IPS-18c (cell line): ENCODE measurements around the gene OTULIN.

Experiments
- H3K4me3 ChIP-seq: 2 replicates; pipeline ENCODE4 v1.7.0; 2013; ENCODE audit warnings: low read depth, mild to moderate bottlenecking, low read length, moderate library complexity; ENCODE audit not compliant: insufficient read depth
- H3K9me3 ChIP-seq: one replicate; pipeline ENCODE4 v1.6.1; 2013; ENCODE audit warnings: mild to moderate bottlenecking, low read length, moderate library complexity; ENCODE audit not compliant: control insufficient read depth, insufficient read depth

The OTULIN gene

GRCh38 chr5:14742498-14742897 lies 78.0 kb downstream of the OTULIN start:
- H3K4me3 ChIP-seq = no peak overlapping the region
- H3K9me3 ChIP-seq = no peaks in the 10 kb centered on the region

GRCh38 chr5:14743601-14744295 lies 79.2 kb downstream of the OTULIN start:
- Histone ChIP-seq H3K9me3 (no peaks in the 10 kb centered on the region), H3K4me3 (no peak overlapping the region)

GRCh38 chr5:14744296-14745187 lies 80.0 kb downstream of the OTULIN start:
- no peak overlapping the region for H3K4me3 ChIP-seq
- H3K9me3 ChIP-seq = no peaks in the 10 kb centered on the region

GRCh38 chr5:14745188-14745563 lies 80.7 kb downstream of the OTULIN start:
- Histone ChIP-seq H3K4me3 (no peak overlapping the region), H3K9me3 (no peaks in the 10 kb centered on the region)

- H3K9me3 ChIP-seq = no peaks in the 10 kb centered on the region
- H3K4me3 ChIP-seq = no peak overlapping the region
Measured at GRCh38 chr5:14745753-14746152, 81.2 kb downstream of the OTULIN start.

- no peak overlapping the region for H3K4me3 ChIP-seq
- no peaks in the 10 kb centered on the region for H3K9me3 ChIP-seq
Measured at GRCh38 chr5:14748180-14748900, 83.8 kb downstream of the OTULIN start.
